Stimulated activated CD4-positive, alpha-beta T cell treated with anti-CD3 and anti-CD28 coated beads, TNF-alpha, amount 100 ng/mL, for 4 hours (primary cell): ENCODE data around the gene ITGA2.
"Not testable (repeated sequence)": the region's sequence is repeated elsewhere in the genome, so short reads cannot be mapped to it uniquely, and the experiment has no call there.

Source experiments
- DNase-seq, 3 experiments: peaks; one replicate each; pipeline ENCODE4 v3.0.0-alpha.2; 2020; ENCODE audit warnings: low read depth in 3 of 3

ITGA2 gene

GRCh38 chr5:53099546-53099945 is 110.4 kb downstream of the ITGA2 start:
- no peak for DNase-seq

DNA sequence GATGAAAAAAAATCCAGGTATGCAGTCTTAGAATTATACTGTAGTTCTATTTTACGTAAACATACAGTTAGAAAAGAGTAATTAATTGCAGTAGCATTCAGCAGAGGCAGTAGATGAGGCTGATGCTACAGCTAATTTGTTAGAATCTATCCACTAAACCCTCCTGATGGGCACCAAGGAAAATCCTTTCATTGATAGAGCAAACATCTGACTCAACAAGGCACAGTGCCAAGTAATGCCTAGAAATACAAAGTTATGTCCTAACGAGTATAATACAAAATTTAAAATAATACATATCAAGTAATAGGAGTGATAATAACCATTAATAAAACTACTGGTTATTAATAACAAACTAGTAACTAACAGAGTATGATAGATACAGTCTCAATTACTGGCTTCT is 111.5 kb downstream of the ITGA2 start:
- DNase-seq: no peak

- no peak for DNase-seq
These were observed 116.6 kb downstream of the ITGA2 start for GRCh38 chr5:53105611-53106300.

DNA sequence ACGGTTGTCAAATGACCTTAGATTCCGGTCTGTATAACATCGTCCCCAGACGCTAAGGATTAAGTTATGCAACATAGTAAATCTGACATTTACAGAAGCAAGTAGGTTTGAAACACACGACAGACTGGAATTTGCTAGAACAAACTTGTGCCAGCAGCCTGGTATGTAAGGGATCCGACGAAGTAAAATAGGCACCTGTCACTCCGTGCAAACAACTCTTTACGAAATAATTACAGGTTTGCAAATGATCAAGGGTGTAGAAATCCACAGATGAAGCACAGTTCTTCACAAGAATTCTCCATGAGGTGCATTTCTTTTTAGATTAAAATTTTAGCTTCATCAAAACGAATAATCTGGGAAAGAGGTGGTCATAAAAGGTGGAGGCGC is 119.9 kb downstream of the ITGA2 start:
- DNase-seq: peak in 1 of 3 experiments; percentile 1

GRCh38 chr5:53109443-53110127 is 120.4 kb downstream of the ITGA2 start, which contains the start of gene MOCS2:
TSS of gene MOCS2 (minus strand) at chr5:53109757. CDS start at chr5:53107174, 2,583 bp downstream.
- DNase-seq: peak; percentile 82 to 86 (median 82)

GRCh38 chr5:53110156-53110555 is 121.0 kb downstream of the ITGA2 start:
- no peak for DNase-seq

DNA sequence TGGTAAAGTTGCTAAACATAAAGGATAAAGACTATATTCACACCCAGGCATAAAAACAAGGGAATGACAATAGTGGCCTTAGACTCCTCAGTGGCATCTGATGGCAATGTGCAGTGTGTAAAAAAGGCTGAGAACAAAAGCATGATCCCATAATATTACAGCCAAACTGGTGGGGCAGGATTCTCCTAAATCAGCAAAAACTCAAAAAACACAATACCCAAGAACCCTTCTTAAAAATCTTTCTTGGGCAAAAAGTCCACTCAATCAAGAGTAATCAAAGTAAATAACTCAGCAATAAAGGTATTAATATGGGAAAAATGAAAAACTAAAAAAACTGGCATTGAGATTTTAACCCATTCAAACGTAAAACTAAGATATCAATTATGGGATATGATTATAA is 122.0 kb downstream of the ITGA2 start:
- DNase-seq: no peak

DNA sequence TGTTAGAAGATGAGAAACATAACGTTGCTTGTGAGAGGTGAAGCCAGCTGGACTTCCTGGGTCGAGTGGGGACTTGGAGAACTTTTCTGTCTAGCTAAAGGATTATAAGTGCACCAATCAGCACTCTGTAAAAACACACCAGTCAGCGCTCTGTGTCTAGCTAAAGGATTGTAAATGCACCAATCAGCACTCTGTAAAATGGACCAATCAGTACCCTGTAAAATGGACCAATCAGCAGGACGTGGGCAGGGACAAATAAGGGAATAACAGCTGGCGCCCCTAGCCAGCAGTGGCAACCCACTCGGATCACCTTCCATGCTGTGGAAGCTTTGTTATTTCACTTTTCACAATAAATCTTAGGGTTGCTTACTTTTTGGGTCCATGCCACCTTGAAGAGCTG is 123.2 kb downstream of the ITGA2 start:
- DNase-seq: not testable (repeated sequence)

GRCh38 chr5:53112909-53113308 is 123.8 kb downstream of the ITGA2 start:
- no peak for DNase-seq

DNA sequence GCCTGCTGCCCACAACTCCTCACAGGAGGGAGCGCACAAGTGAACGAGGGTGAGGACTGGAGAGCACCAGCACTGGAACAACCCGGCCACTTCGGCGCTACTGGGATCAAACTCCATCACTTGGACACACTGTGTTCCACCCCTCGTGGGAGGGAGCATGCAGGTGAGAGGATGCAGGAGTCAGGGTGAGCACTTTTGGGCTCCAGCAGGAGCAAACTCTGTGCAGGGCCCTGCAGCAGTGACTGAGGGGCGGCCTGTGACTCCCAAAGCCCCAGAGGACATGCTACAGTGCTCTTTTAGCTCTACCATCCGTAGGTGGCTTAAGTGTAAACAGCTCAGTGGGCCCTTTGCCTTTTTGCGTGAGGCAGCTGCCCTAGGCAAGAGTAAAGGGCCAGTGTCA is 124.8 kb downstream of the ITGA2 start:
- DNase-seq: no peak

- DNase-seq: no peak
These were observed 125.8 kb downstream of the ITGA2 start for GRCh38 chr5:53114988-53115387.

- no peak for DNase-seq
These were observed 127.4 kb downstream of the ITGA2 start for GRCh38 chr5:53116597-53116996.

DNA sequence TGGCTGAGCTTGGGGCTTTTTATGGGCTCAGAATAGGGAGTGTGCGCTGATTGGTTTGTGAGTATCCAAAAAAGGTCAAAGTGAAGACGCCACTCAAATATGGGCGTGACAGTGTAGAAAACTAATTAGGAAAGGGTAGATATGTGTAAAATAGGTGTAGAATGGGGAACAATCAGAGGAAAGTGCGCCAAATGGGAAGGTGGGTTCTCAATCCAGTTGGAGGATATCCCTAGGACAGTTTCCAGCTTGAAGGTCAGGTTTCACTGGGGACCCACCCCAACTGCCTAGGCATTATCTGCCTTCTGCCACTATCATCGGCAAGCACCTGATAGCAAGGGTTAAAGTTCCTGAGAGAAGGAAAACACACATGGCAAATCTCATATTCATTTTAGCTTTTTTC is 129.7 kb downstream of the ITGA2 start:
- no peak for DNase-seq

DNA sequence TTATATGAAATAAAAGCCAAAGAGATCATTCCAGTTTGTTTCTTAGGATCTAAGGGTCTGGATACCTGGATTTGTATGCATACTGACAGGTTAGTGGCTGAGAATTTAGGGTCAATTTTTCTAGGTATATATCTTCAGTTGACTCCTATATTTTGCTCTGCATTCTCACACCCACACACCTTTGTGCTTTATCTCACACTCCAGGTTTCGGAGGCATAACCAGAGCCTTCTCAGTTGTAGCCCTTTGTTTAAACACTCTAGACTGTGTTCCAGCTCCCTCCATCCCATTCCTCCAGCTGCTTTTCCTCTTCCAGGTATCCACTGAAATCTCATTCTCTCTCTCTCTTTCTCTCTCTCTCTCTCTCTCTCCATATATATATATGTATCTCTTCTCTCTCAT is 131.0 kb downstream of the ITGA2 start:
- DNase-seq: no peak

DNA sequence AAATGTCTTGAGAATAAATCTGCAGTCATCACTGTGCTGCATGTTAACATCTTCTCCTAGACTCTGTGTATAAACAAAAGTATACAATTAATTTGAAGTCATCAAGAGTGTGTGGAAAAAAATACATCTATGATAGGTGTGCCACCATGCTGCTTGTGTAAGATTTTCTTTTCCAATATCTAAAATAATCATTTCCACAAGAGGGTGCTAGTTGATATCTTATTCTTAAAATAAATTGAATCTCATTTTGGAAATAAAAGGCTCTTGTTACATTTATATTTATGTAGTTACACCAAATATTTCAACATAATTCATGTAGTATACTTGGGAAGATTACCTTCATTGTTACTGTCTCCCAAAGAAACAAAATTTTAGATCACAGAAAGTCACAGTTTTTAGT is 134.6 kb downstream of the ITGA2 start:
- DNase-seq: no peak

- DNase-seq: no peak
These were observed 137.4 kb downstream of the ITGA2 start for GRCh38 chr5:53126521-53126920.

DNA sequence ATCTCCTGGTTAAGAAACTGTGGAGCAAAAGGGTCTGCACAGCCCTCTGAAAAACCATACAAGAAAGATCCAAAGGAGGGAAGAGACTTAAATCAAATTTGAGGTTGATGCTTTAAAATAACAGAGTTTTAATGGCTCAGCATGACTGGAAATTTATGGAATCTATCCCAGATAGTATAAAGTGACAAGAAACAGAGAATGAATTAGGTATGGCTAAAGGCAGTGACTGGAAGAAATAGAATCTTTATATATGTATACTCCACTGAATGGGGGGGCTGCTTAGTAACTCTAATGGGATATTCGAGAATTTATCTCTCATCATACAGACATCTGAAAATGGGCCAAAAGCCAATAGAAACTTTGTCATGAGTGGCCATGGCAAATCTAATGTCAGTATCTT is 138.0 kb downstream of the ITGA2 start:
- no peak for DNase-seq

- no peak for DNase-seq
These were observed 139.3 kb downstream of the ITGA2 start for GRCh38 chr5:53128481-53128880.

- no peak for DNase-seq
These were observed 141.1 kb downstream of the ITGA2 start for GRCh38 chr5:53130266-53130665.

DNA sequence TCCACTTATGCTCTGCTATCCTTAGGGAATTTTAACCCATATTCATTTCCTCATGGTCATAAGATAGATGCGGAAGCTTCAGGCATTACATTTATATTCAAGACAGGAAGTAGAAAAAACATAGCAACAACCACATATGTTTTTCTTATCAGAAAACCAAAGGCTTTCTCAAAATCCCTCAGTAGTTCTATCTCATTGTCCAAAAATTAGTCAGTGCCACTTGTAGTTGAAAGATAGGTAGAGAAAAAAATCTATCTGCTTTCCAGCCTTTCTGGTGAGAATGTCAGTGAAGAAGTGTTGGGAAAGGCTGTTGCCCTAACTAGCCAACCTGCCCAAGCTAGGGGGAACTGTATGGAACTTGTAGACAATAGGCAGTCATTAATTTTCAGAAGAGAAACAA is 143.9 kb downstream of the ITGA2 start:
- DNase-seq: no peak
